ENCODE measurements around the gene BORCS6. TPM values are rescaled to one million over a fixed set of nuclear protein-coding genes. Genes with fewer than 3 reads are reported as not detected.

BORCS6 gene
- total RNA-seq, 1 experiment from 2014 or later: 2.2 TPM

DNA sequence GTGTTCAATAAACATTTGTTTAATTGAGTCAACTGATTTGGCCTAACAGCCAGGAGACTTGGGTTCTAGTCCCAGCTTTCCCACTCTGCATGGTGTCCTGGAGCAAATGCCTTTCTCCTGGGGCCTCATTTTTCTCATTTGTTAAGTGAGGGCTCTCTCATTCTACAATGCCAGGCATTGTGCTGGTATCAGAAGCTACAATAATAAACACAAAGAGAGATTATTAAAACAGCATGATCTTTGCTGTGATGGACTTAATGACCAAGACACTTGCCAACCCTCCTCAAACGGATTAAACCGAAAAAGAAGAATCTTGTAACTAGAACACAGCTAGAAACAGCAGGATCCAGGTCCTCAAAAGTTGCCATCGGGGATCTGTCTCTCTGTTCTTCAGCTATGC, 22.5 kb downstream of the BORCS6 start:
- DNase-seq: no peak
- Histone ChIP-seq H3K9me3 (replicated peaks) (no peaks in the 10 kb centered on the region), H3K27ac (no peak overlapping the region), H3K4me1 (peaks cover 8% of the 10 kb centered on the region; the same call in 1 of the 2 replicates), H3K27me3 (no peaks in the 10 kb centered on the region), H3K36me3 (no peaks in the 10 kb centered on the region), H3K4me3 (no peak overlapping the region)

DNA sequence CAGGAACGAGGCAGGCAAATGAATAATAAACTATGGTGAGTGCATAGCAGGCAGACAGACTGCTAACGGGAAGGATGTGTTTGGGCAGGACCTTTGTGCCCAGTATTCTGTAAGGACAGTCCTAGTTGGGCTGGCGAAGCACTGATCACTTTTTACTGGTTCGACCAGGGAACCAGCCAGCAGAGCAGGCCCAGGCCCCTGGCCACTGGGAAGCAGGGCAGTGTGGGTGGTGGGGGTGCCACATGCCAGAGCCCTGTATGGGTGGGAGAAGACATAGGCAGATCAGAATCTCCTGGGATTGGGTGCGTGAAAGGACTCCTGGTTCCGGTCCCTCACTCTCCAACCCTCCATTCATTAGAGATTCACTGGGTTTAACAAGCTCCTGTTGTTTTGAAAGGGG, 23.2 kb downstream of the BORCS6 start:
- Histone ChIP-seq H3K27me3 (no peaks in the 10 kb centered on the region), H3K4me1 (peaks cover 8% of the 10 kb centered on the region; the same call in 1 of the 2 replicates), H3K4me3 (no peak overlapping the region), H3K9me3 (replicated peaks) (no peaks in the 10 kb centered on the region), H3K36me3 (no peaks in the 10 kb centered on the region), H3K27ac (no peak overlapping the region)
- DNase-seq: no peak

DNA sequence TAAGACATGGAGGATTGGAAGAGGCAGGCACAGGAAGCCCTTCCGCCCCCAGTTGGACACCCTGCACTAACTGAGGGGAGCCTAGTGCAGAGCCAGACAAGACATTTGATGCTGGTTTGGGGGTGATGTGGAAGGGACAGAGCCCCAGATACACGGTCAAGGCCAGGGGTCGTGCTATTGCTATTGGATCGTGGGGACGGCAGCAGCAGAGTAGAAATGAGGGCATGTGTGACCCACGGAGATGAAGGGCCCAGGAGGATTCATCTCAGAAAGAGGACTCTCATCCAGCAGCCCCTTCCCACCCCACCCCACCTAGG, 25.2 kb downstream of the BORCS6 start:
- peak overlapping the region; percentile 94 for H3K4me3 ChIP-seq
- DNase-seq: no peak
- no peaks in the 10 kb centered on the region for H3K27me3 ChIP-seq
- no peaks in the 10 kb centered on the region for H3K9me3 ChIP-seq (replicated peaks)
- peaks cover 8% of the 10 kb centered on the region; the same call in 1 of the 2 replicates for H3K4me1 ChIP-seq
- no peak overlapping the region; the same call in 1 of the 2 replicates for H3K27ac ChIP-seq
- H3K36me3 ChIP-seq: peaks cover 3% of the 10 kb centered on the region; the same call in 1 of the 2 replicates

DNA sequence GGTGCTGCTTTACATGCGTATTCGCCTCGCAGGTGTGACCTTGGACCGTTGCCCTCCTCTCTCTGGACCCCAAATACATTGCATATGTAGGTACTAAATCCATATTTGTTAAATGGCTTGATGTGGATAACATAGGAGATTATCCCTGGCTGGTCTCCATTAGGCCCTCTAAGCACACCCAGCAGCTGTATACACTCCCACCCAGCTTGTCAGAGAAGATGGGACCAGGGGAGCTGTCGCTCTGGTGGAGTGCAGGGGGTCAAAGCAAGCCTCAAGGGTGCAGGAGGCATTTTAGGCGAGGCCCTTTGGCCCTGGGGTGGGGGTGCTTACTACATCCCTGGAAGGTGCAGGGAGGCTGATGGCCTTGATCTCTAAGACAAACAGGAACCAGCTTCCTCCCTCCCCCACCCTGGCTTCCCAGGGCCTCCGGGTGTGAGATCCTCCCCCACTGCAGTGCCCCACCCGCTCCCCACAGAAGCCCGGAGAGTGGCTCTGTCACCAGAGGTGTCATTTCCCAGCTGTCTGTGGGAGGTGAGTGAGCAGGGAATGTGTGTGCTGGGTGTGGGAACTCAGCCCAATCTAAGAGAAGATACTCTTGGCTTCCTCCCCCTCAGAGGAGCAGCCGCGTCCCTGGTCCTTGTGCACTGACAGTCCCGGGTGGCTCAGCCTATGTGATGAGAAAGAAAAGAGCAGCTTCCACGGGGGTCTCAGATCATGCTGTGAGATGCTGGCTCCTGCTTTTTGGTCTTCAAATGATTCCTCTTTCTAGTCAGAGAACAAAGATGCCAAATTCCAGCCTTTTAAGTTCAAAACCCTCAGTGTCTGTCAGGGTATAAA, 25.8 kb downstream of the BORCS6 start:
- peaks cover 8% of the 10 kb centered on the region; the same call in 1 of the 2 replicates for H3K4me1 ChIP-seq
- H3K27ac ChIP-seq: peak overlapping the region; percentile 76; the same call in 1 of the 2 replicates
- peaks cover 3% of the 10 kb centered on the region; the same call in 1 of the 2 replicates for H3K36me3 ChIP-seq
- DNase-seq: peak; percentile 50 to 64
- H3K4me3 ChIP-seq: peak overlapping the region; percentile 94
- H3K27me3 ChIP-seq: no peaks in the 10 kb centered on the region
- H3K9me3 ChIP-seq (replicated peaks): no peaks in the 10 kb centered on the region

DNA sequence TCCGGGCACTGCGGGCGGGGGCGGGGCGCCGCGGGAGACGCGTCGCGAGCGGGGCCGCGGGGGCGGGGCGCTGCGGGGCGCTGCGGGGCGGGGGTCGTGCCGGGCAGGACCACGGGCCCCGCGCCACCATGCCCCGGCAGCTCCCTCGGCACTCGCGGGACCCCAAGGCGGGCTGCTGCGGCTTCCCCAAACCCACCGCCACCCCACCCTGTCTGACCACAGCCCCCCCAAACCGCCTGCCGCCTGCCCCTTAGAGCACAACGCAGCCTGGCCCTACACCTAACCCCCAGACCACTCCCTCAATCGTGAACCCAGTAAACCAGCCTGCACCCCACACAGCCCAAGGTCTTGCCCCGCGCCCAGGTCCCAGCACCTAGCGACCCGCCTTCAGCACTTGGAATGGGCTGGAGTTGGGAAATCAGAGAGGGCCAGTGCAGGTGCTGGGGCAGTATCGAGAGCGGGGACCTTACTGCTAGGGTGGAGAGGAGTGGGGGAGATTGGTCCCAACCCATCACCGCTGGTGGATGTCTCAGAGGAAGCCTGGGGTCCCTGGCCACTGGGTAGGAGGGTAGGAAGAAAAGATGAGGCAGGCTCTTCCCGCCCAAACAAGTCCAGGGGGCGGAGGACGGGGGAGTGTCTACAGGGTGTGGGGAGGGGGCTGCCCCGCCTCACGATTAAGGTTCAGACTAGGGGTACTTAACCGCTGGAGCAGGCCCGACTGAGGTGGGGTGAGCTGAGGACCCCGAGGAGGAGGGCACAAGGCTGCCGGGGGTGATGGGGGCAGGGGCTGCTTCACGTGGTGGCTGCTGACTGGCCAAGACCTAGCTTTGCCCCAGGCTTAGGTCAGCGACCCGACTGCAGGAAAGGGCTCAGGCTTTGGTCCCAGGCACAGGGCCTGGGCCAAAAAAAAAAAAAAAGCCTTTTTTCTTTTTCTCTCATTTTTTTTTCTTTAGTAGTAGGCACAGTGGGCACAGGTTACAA, 26.7 kb downstream of the BORCS6 start:
- peaks cover 5% of the 10 kb centered on the region; the same call in 1 of the 2 replicates for H3K36me3 ChIP-seq
- H3K4me3 ChIP-seq: peak overlapping the region; percentile 94

DNA sequence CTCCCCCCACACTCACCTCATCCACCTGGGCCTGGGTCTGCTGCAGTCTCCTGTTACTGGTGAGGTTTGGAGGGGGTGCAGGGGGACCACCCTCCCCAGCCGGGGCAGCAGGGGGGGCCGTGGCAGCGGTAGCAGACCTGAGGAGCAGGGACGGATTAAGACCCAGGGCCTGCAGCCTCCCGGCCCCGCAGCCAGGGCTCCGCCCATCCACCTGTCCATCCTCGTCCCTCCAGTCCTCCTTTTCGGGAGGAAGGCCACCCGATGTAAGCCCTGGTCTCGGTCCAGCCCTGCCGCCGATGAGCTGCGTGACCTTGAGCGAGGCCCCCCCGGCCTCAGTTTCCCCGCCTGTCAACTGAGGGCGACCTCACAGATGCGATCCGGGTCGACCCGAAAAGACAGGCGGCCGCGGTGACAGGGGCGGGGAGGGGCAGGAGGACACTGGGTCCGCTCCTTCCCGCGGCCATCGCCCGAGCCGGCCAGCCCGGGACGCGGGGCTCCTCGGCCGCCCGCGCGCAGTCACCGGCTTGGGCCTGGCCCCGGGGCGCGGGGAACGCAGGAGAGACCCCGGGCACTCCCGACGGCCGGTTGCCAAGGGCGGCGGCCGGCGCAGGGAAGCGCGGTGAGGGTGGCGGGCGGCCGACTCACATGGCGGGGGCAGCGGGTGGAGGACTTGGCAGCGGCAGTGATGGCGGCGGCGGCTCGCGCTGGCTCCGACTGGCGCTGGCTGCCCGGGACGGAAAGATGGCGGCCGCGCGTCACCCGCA, 27.6 kb downstream of the BORCS6 start, which contains the start of gene VAMP2:
TSS of gene VAMP2 (minus strand) at position 716 of the 764 bp plus-strand sequence. CDS start at position 647, 69 bp downstream.
- Histone ChIP-seq H3K27ac (peak within 1 kb of the TSS; percentile 80), H3K4me1 (peaks cover 8% of the 10 kb centered on the region; the same call in 1 of the 2 replicates), H3K27me3 (no peaks in the 10 kb centered on the region), H3K4me3 (peak within 1 kb of the TSS; percentile 94), H3K36me3 (peaks cover 7% of the 10 kb centered on the region; the same call in 1 of the 2 replicates), H3K9me3 (replicated peaks) (no peaks in the 10 kb centered on the region)
- peak; percentile 52 to 62 for DNase-seq

More for the DNA sequence above, 26.7 kb downstream of the BORCS6 start:
- Histone ChIP-seq H3K9me3 (replicated peaks) (no peaks in the 10 kb centered on the region), H3K27me3 (no peaks in the 10 kb centered on the region), H3K4me1 (peaks cover 8% of the 10 kb centered on the region; the same call in 1 of the 2 replicates), H3K27ac (peak overlapping the region; percentile 76)
- peak; percentile 22 to 39 for DNase-seq

DNA sequence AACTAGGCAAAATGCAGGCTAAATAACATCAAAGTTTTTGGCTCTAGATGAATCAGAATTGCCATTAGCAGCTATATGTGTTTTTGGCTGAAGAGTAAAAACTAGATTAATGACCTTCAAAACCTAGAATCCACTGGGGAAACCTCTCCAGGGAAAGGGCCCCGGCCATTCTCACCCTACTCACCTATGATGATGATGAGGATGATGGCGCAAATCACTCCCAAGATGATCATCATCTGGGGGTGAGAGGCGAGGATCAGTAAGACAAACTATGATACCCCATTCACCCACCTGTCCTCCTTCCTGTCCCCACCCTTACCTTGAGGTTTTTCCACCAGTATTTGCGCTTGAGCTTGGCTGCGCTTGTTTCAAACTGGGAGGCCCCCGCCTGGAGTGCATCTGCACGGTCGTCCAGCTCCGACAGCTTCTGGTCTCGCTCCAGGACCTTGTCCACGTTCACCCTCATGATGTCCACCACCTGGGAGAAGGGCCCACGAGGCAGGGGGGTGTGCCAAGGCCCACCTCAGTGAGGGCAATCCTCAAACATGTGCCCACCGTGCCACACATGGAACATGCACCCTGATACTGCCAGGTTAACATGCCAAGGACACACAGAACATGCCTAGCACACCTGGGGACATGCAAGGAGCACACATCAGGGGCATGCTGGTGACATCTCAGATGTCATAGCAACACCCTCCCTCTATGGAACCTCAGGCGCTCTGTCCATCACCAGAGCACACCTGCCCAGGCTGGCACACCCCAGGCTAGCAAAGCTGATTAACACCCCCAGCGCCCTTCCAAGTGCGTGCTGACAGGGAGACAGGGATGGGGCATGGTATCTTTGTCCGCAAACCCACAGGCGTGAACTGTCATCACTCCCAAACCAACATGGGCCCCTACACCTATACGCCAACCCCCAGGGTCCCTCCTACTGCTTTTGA, 28.4 kb downstream of the BORCS6 start:
- Histone ChIP-seq H3K9me3 (replicated peaks) (no peaks in the 10 kb centered on the region), H3K4me1 (peaks cover 8% of the 10 kb centered on the region; the same call in 1 of the 2 replicates), H3K27me3 (no peaks in the 10 kb centered on the region), H3K27ac (no peak overlapping the region), H3K36me3 (peaks cover 7% of the 10 kb centered on the region; the same call in 1 of the 2 replicates), H3K4me3 (peak overlapping the region; percentile 94)
- no peak for DNase-seq

DNA sequence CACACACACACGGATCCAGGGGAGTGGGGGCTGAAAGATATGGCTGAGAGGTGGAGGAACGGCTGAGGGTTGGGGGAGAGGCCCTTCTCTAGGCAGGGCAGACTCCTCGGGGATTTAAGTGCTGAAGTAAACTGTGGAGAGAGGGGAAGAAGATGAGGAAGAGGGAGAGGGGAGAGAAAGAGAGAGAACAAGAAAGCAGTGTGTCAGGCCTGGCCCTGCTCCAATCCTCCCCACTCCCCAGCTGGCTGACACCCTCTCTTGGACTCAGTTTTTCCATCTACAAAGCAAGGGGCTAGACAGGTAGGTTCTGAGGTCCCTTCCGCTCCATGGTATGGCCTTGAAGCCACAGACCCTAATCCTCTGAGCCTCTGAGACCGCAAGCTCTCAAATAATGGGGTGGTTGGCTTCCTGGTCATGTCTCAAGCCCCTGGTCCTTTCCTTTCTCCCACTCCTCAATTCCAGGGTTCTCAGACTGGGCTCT, 29.2 kb downstream of the BORCS6 start:
- H3K27ac ChIP-seq: no peak overlapping the region
- H3K9me3 ChIP-seq (replicated peaks): no peaks in the 10 kb centered on the region
- peaks cover 7% of the 10 kb centered on the region; the same call in 1 of the 2 replicates for H3K36me3 ChIP-seq
- no peak overlapping the region for H3K4me3 ChIP-seq
- H3K4me1 ChIP-seq: peaks cover 8% of the 10 kb centered on the region; the same call in 1 of the 2 replicates
- DNase-seq: no peak
- no peaks in the 10 kb centered on the region for H3K27me3 ChIP-seq

DNA sequence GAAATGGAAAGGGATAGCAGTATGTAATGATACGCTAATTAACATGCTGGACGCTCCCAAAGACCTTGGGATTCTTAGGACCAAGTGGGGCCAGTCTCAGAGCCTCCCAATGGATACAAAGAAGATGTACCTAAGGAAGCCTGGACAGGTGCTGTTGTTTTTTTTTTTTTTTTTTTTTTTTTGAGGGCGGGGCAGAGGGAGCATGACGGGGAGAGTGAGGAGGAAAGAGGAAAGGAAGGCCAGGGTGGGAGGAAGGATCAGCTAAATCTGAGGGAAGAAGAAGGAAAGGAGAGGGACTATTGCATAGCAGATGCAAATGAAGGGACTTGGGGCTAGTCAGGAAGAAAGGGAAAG, 29.8 kb downstream of the BORCS6 start:
- H3K27ac ChIP-seq: no peak overlapping the region
- H3K4me1 ChIP-seq: peaks cover 8% of the 10 kb centered on the region; the same call in 1 of the 2 replicates
- H3K36me3 ChIP-seq: peaks cover 7% of the 10 kb centered on the region; the same call in 1 of the 2 replicates

DNA sequence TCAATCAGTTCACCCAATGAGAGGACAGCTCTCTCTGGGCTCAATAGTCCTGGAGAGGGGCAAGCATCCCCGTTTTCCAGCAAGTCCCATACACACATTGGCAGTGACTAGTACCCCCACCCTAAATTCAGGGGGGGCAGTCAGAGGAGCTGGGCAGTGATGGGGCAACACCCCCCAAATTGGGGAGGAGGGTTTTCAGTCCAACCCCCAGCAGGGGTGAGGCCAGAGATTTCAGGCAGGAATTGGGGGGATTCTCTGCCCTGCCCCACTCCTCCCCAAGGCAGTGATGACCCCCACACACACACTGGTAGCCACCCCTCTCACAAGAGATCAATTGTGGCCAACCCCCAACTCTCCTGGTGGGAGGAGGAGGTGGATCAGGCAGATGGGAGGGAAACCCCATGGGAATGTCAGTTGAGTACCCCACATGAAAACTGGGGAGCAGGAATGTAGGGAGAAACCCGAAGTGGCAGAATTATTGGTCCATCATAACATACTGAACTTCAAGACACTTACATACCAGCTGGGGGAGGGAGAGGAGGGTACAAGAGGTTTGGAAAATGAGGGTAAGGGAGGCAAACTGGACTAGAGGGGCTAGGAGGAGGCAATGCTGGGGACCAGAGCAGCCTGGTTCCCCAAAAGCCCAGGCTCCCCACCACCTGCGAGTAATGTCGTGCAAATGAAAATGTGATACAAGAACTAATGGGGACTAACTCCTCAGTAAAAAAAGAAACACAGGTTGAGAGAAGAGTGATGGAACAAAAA, 30.3 kb downstream of the BORCS6 start:
- H3K36me3 ChIP-seq: peaks cover 7% of the 10 kb centered on the region; the same call in 1 of the 2 replicates
- H3K27me3 ChIP-seq: no peaks in the 10 kb centered on the region
- no peak overlapping the region for H3K27ac ChIP-seq
- H3K4me1 ChIP-seq: peaks cover 12% of the 10 kb centered on the region
- no peaks in the 10 kb centered on the region for H3K9me3 ChIP-seq (replicated peaks)
- no peak overlapping the region for H3K4me3 ChIP-seq
- no peak for DNase-seq

More for the DNA sequence above, 29.8 kb downstream of the BORCS6 start:
- H3K9me3 ChIP-seq (replicated peaks): no peaks in the 10 kb centered on the region
- H3K4me3 ChIP-seq: no peak overlapping the region
- H3K27me3 ChIP-seq: no peaks in the 10 kb centered on the region
- DNase-seq: no peak

DNA sequence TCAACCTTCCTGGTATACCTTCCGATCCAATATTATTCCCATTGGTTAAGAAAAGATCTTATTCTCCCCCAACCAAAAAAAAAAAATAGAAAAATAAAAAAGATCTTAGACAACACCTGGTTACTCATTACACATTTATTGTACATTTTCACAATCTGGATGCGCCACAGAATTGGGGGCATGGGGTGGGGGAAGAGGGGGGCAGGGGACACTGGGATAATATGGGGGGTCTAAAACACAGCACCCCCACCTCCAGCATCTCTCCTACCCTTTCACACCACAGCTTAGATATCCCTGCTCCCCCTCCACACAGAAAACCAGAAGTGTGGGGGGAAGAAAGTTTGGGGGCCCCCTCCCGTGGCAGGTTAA, 31.0 kb downstream of the BORCS6 start:
- no peak for DNase-seq
- H3K4me3 ChIP-seq: no peak overlapping the region
- H3K27me3 ChIP-seq: no peaks in the 10 kb centered on the region
- no peaks in the 10 kb centered on the region for H3K9me3 ChIP-seq (replicated peaks)
- H3K4me1 ChIP-seq: peaks cover 10% of the 10 kb centered on the region
- H3K36me3 ChIP-seq: peaks cover 7% of the 10 kb centered on the region; the same call in 1 of the 2 replicates
- H3K27ac ChIP-seq: no peak overlapping the region

DNA sequence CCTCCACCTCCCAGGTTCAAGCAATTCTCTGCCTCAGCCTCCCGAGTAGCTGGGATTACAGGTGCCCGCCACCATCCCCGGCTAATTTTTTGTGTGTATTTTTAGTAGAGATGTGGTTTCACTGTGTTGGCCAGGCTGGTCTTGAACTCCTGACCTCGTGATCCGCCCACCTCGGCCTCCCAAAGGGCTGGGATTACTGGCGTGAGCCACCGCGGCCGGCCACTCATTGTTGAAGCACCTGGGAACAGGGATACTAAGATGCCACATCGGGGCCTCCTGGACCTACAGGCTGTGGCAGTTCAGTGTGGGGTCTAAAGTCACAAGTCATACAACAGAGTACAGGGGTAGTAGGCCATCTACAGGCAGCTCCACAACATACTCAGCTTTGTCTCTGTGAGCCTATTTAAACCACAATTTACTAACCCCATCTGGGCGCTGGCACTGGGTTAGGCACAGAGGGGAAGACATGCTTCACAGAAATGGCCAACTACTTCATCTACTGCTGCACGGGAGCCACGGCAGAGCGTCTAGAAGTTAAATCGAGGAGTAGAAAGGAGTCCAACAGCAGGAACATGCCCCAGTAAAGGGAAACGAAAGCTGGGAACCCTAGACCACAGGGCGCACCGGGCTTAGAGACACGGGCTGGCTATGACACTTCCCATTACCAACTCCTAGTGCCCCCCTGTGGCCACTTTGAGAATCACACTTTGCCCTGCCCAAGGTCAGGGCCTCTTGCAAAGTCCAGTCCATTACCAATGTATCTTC, 31.5 kb downstream of the BORCS6 start:
- H3K36me3 ChIP-seq: peaks cover 7% of the 10 kb centered on the region; the same call in 1 of the 2 replicates
- H3K4me1 ChIP-seq: peaks cover 7% of the 10 kb centered on the region
- no peak overlapping the region for H3K27ac ChIP-seq
- H3K27me3 ChIP-seq: no peaks in the 10 kb centered on the region
- H3K4me3 ChIP-seq: no peak overlapping the region
- no peaks in the 10 kb centered on the region for H3K9me3 ChIP-seq (replicated peaks)
- peak; percentile 79 to 86 for DNase-seq
